Subcutaneous adipose tissue (tissue), 4 donors: ENCODE results near the gene ROR1. TPM values are rescaled to one million over a fixed set of nuclear protein-coding genes. Genes with fewer than 3 reads are reported as not detected.

Experiments
- CTCF ChIP-seq: fragments of 450-650 bp; IDR thresholded peaks from one replicate; pipeline ENCODE4 v1.5.1; 2016; ENCODE audit warnings: low read depth, mild to moderate bottlenecking, control low read depth, antibody characterized with exemption, moderate library complexity
- total RNA-seq, 4 donors: library from RNA; depleted of rRNA; stranded (reverse); fragments of >200 nt; gene quantifications; one replicate each; pipeline ENCODE4 v1.1.0, GENCODE V29; 2016

ROR1 gene
- total RNA-seq, 4 donors from 2014 or later: 5.8 to 10.2 (median 8.6) TPM

- no peak for TF ChIP-seq CTCF
Observed at GRCh38 chr1:64039390-64039926, 265.6 kb downstream of the ROR1 start.

DNA sequence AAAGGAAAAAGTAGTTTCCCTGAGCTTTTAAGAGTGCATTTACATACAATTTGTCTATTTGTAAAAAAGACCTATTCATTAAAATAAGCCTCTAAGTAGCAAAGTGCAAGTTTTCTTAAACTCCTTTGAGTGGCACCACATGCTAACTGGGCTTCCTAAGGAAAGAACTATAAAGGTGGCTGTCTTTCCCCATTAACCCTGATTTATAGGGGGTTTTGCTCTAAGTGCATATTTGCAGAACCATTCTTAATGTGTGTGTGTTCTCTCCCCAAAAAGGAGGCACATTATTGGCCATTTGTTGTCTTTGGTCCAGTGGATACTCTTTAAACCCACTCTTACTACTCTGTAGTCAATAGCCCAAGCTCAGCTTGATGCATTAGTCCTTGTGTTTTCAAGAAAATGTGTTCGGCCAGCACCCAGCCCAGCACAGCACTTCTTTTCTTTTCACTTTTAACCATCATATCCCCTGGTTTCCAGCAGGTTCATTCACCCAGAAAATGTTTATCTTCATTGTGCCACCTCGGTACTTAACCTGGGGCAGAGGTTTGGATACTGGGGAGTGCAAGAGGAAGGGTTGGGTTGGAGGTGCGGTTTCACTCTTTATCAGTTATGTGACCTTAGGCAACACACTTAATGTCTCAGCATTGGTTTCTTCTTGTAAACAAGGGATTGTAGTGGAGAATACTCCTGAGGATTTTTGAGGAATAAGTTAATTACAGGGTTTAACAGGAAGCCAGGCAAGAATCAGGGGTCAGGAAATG is 267.7 kb downstream of the ROR1 start:
- no peak for TF ChIP-seq CTCF

GRCh38 chr1:64042331-64043100 is 268.7 kb downstream of the ROR1 start:
- no peak for TF ChIP-seq CTCF

DNA sequence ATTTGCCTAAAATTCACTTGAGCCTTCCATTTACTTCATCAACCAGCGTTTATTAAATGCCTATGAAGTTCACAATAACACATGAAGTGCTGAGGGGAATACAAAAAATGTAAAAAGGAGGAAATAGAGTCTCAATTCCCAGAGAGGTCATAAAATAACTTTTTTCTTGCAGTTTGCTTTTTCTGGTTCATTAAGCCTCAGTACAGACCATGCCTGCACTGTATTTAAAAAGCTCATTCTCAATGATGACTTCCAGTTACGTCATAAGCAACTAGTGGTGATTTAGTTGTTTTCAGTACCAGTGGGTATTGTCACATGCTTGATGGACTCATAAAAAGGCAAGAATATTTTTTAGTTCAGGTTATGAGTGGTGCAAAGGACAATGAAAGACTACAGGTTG is 269.5 kb downstream of the ROR1 start:
- TF ChIP-seq CTCF: no peak

DNA sequence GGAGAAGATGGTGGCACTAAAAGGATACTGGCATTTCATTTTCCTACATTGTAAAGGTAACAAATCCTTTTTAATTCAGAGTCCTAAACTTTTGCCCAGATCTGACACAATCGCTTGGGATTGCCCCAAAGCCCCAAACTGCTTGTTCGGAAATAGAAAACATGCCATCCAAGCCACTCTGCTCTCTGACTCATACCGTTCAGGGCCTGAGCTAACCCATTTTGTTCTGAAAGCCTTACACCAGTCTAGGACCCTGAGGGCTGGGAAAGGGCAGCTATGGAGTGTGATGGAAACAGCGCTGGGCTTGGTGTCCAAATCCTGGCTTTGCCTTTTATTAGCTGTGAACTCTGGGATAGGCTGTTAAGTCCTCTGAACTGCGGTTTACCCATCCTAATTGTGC is 270.2 kb downstream of the ROR1 start:
- TF ChIP-seq CTCF: no peak

DNA sequence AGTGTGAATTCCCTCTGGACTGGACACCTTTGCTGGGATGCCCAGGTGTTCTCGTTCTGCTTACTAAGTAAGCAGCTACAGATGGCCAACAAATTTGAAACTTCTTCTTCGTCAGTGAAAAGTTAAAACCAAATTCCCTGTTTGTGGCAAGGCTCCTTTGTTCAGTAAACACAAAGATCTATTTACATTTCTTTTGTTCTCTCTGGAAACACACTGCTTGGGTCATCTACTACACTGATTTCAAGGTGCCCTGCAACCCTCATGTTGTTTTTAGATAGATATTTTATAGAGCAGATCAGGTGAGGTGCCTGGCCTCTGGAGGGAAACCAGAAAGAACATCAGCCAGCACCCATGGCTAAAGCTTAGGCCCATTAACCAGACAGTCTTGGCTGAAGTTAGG is 272.4 kb downstream of the ROR1 start:
- TF ChIP-seq CTCF: no peak

DNA sequence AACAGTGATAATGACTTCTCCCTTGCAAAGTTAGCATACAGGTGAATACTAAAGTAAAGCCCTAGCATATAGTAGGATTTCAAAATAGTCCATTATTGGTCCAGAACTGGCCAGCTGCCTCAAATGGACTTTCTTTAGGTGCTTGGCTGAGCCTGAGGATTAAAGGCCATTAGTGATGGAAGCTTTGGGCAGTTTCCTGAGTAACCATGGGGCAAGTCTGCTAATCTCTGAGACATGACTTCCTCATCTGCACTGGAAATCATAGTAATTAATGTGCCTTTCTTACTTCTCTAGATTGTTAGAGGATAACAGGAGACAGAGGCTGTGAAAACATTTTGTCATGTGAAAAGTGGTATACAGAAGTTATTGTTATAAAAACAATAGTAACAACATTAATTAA is 273.1 kb downstream of the ROR1 start:
- TF ChIP-seq CTCF: no peak
